Spleen (tissue), 13 donors: Measurements from ENCODE around the gene ZNF652. TPM values are rescaled to one million over a fixed set of nuclear protein-coding genes. Genes with fewer than 3 reads are reported as not detected.

Source experiments
- DNase-seq: peaks from one replicate; pipeline ENCODE4 v3.0.0-alpha.2; 2020
- H3K27ac ChIP-seq, 8 donors: fragments of 200-600 bp; sonication (generic) in 7 of 8; 1 replicate in 4 of 8; 2 replicates in 4 of 8; pipeline versions ENCODE4 v1.5.0 to v1.8.0; 2016 to 2021; ENCODE audit warnings: inconsistent platforms in 4 of 8, mild to moderate bottlenecking in 4 of 8, moderate library complexity in 1 of 8
- H3K27me3 ChIP-seq, 7 donors: fragments of 200-600 bp; sonication (generic) in 6 of 7; replicated peaks in 1 of 7; 1 replicate in 4 of 7; 2 replicates in 3 of 7; pipeline versions ENCODE4 v1.5.0 to v1.8.0; 2016 to 2021; ENCODE audit warnings: inconsistent platforms in 3 of 7, mild to moderate bottlenecking in 1 of 7
- H3K36me3 ChIP-seq, 6 donors: fragments of 200-600 bp; sonication (generic) in 5 of 6; 1 replicate in 4 of 6; 2 replicates in 2 of 6; pipeline versions ENCODE4 v1.5.0 to v1.8.0; 2016 to 2021; ENCODE audit warnings: inconsistent platforms in 2 of 6
- H3K4me1 ChIP-seq, 6 donors: fragments of 200-600 bp; sonication (generic) in 5 of 6; 1 replicate in 3 of 6; 2 replicates in 3 of 6; pipeline versions ENCODE4 v1.5.0 to v1.8.0; 2016 to 2021; ENCODE audit warnings: inconsistent platforms in 3 of 6
- H3K4me3 ChIP-seq, 8 donors: fragments of 200-600 bp; sonication (generic) in 7 of 8; 1 replicate in 4 of 8; 2 replicates in 4 of 8; pipeline versions ENCODE4 v1.5.0 to v1.8.0; 2016 to 2021; ENCODE audit warnings: inconsistent platforms in 4 of 8, mild to moderate bottlenecking in 4 of 8, moderate library complexity in 2 of 8
- H3K9me3 ChIP-seq, 8 donors: fragments of 200-600 bp; sonication (generic) in 7 of 8; 1 replicate in 4 of 8; 2 replicates in 4 of 8; pipeline versions ENCODE4 v1.5.0 to v1.8.0; 2016 to 2021; ENCODE audit warnings: inconsistent platforms in 4 of 8
- POLR2A ChIP-seq, 3 donors: fragments of 450-650 bp; IDR thresholded peaks; one replicate each; pipeline ENCODE4 v1.5.1; 2017; ENCODE audit warnings: antibody characterized with exemption in 3 of 3, mild to moderate bottlenecking in 1 of 3
- POLR2AphosphoS5 ChIP-seq, 3 donors: sonication (generic); formaldehyde crosslinking; IDR thresholded peaks; one replicate each; pipeline ENCODE4 v1.5.1; 2017; ENCODE audit warnings: antibody characterized with exemption in 3 of 3
- WGBS, 5 donors: extraction: QIAGEN DNeasy Blood & Tissue Kit in 3 of 5; methylation state at CpG; one replicate each; pipeline versions ENCODE4 v1.1.5 to v1.1.7; 2013 to 2018; 5-methylcytosine and 5-hydroxymethylcytosine counted together
- intact Hi-C: fragments of 100-400 bp; cut with DNase I; formaldehyde crosslinking; loops from one replicate; pipeline ENCODE4 v1.15.0; 2023; ENCODE audit warnings: low total_unique reads
- long read RNA-seq, 2 donors: transcript quantifications; one replicate each; lab custom pipeline, GENCODE V29; 2026
- polyA plus RNA-seq, 3 donors: library from polyadenylated mRNA; stranded (reverse); fragments of 200-250 nt; gene quantifications; one replicate each; pipeline ENCODE4 v1.2.1, GENCODE V29; 2013
- total RNA-seq, 7 donors: library from RNA; depleted of rRNA in 3 of 7; stranded (reverse); fragments of >200 nt in 3 of 7; fragmentation: NEBNext Ultra II Directional in 4 of 7; extraction: Animal tissue kit (Norgen Biotek cat#: 25700) in 4 of 7; gene quantifications; one replicate each; pipeline versions ENCODE4 v1.1.0 to v1.2.1, GENCODE V29; 2016 to 2021
- TF ChIP-seq, protein P1 (sequence below), 11 experiments: fragments of 200-600 bp in 7 of 11; fragments of 450-650 bp in 4 of 11; sonication (generic) in 4 of 11; IDR thresholded peaks in 8 of 11; conservative IDR thresholded peaks in 3 of 11; 1 replicate in 7 of 11; 2 replicates in 4 of 11; pipeline versions ENCODE4 v1.4.0 to v1.8.0; 2016 to 2021; ENCODE audit warnings: antibody characterized with exemption in 11 of 11, inconsistent platforms in 4 of 11, mild to moderate bottlenecking in 1 of 11
- donor health status: healthy with polysubstance abuse.
- donor health status: DM: no; HTN: no; CAD: no; lungs with moderate emphysema.
- donor health status: DM: no; HTN: no; CAD: no.
- donor health status: Bipolar disorder and iron deficiency.
- donor health status: healthy.
- donor health status: DM: no; HTN: no; CAD: no.
- donor health status: DM: yes; HTN: yes; CAD: no.

Gene ZNF652
- total RNA-seq (10 to 100 TPM; 51.4 to 73.9 (median 57.5) TPM), polyA plus RNA-seq (10 to 100 TPM; 18.2 to 26.6 (median 23.3) TPM)
- long read RNA-seq, donor 1, result 0 reads
- long read RNA-seq, donor 2, result 0 reads

DNA sequence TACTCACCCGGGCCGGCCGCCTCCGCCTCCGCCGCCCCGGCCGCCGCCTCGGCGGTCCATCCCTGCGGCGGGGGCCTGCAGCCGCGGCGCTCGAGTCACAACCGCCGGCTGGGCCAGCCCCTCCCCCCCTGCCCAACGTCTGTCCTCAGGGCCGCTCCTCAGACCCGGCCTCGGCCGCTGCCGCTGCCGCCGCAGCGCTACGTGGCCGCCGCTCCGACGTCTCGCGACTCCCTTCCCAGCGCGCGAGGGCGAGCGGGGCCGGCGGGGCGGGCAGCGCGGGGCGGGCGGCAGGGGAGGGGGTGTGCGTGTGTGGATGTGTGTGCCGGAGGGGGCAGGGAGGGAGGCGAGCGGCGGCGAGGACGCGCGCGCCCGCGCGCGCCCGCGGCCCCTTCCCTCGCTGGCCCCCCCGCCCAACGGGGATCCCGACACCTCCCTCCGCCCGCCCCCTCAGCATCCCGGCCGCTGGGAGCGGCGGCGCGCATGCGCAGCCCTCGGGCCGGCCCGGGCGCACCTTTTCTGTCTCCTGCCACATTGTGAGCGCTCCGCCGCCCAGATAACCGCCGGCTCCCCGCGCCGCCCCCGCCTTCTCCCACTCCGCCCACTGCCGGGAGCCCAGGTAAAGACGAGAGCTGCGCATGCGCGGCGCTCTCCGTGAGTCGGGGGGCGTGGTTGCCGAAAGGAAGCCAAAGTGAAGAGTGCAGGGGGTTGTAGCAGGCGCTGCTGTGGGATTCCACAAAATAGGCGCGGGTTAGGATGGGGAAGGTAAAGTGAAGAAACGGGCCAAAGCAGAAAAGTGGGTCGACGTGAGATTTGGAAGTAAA lies at the start of gene ZNF652:
ZNF652 (minus strand) TSS at position 349 of the 821 bp plus-strand sequence. CDS start 44,525 bp downstream, outside the sequence.
- WGBS, 5 donors, result 0 to 2% (median 1%) methylated on average over 18 to 106 of the region's 106 CpGs
- H3K27me3 ChIP-seq, result no peaks in the 10 kb centered on the region
- intact Hi-C loops, result loop anchor here (10.0 kb wide), 1 partner anchor 47 kb away; no protein-coding TSS in a partner anchor
- peak; percentile 99 for DNase-seq
- H3K4me1 ChIP-seq, result peaks cover 24 to 66% (median 50%) of the 10 kb centered on the region in 6 donors
- peak within 1 kb of the TSS; percentile 87 to 99 (median 96) for H3K27ac ChIP-seq
- no peaks in the 10 kb centered on the region for H3K9me3 ChIP-seq
- TF ChIP-seq, protein P1, sequence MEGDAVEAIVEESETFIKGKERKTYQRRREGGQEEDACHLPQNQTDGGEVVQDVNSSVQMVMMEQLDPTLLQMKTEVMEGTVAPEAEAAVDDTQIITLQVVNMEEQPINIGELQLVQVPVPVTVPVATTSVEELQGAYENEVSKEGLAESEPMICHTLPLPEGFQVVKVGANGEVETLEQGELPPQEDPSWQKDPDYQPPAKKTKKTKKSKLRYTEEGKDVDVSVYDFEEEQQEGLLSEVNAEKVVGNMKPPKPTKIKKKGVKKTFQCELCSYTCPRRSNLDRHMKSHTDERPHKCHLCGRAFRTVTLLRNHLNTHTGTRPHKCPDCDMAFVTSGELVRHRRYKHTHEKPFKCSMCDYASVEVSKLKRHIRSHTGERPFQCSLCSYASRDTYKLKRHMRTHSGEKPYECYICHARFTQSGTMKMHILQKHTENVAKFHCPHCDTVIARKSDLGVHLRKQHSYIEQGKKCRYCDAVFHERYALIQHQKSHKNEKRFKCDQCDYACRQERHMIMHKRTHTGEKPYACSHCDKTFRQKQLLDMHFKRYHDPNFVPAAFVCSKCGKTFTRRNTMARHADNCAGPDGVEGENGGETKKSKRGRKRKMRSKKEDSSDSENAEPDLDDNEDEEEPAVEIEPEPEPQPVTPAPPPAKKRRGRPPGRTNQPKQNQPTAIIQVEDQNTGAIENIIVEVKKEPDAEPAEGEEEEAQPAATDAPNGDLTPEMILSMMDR (IDR thresholded peaks at IDR 0.05 in 8 of 11, conservative IDR thresholded peaks at IDR 0.05 in 3 of 11), result no peak
- peak; percentile 48 to 84 (median 80) for TF ChIP-seq POLR2AphosphoS5 (IDR thresholded peaks at IDR 0.05)
- TF ChIP-seq POLR2A (IDR thresholded peaks at IDR 0.05), result no peak
- H3K36me3 ChIP-seq, result no peaks in the 10 kb centered on the region
- peak within 1 kb of the TSS; percentile 69 to 97 (median 86) for H3K4me3 ChIP-seq

DNA sequence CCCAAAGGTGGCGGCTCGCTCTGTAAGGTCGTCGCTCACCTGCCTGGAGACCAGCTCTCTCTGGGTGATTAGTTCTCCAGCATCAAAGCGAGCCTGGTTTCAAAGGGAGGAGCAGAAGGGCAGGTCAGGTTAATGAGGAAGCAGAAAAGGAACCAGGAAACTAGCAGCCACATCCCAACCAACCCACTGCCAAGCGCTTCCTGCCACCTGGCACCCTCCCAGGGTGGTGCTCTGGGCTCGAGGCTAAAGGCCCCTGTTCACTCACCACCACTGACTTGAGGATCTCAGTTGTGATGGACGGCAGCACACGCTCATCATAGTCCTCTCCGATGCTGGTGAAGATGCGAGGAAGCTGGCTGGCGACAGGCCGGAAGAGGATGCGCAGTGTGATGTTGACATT lies 47.0 kb upstream of the ZNF652 start:
- Histone ChIP-seq H3K4me1 (peaks cover 13 to 51% (median 35%) of the 10 kb centered on the region in 6 donors), H3K36me3 (peaks cover 0 to 91% (median 86%) of the 10 kb centered on the region in 6 donors), H3K9me3 (no peaks in the 10 kb centered on the region), H3K27ac (peak overlapping the region in 2 of 8 donors; percentile 17 to 50), H3K27me3 (no peaks in the 10 kb centered on the region), H3K4me3 (no peak overlapping the region)
- WGBS, 5 donors, result 63 to 75% (median 69%) methylated on average over 14 of the region's 14 CpGs
- no peak for TF ChIP-seq POLR2A (IDR thresholded peaks at IDR 0.05)
- no peak for TF ChIP-seq POLR2AphosphoS5 (IDR thresholded peaks at IDR 0.05)
- TF ChIP-seq, protein P1 (IDR thresholded peaks at IDR 0.05 in 8 of 11, conservative IDR thresholded peaks at IDR 0.05 in 3 of 11), result no peak
- no peak for DNase-seq
- intact Hi-C loops, result no loop called here

GRCh38 chr17:49407981-49408501 lies 46.0 kb upstream of the ZNF652 start:
- peaks cover 7 to 51% (median 33%) of the 10 kb centered on the region in 6 donors for H3K4me1 ChIP-seq
- DNase-seq, result peak; percentile 94
- peaks cover 0 to 99% (median 92%) of the 10 kb centered on the region in 6 donors for H3K36me3 ChIP-seq
- no peak overlapping the region for H3K4me3 ChIP-seq
- no peaks in the 10 kb centered on the region for H3K9me3 ChIP-seq
- 16 to 21% (median 19%) methylated on average over 9 of the region's 9 CpGs for WGBS, 5 donors
- intact Hi-C loops, result no loop called here
- TF ChIP-seq POLR2AphosphoS5 (IDR thresholded peaks at IDR 0.05), result peak; percentile 29 to 49 (median 33)
- no peak for TF ChIP-seq POLR2A (IDR thresholded peaks at IDR 0.05)
- TF ChIP-seq, protein P1 (IDR thresholded peaks at IDR 0.05 in 8 of 11, conservative IDR thresholded peaks at IDR 0.05 in 3 of 11), result peak; percentile 78 to 95 (median 89)
- no peaks in the 10 kb centered on the region for H3K27me3 ChIP-seq
- H3K27ac ChIP-seq, result peak overlapping the region in 3 of 8 donors; percentile 17 to 57 (median 50)

- H3K4me3 ChIP-seq, result no peak overlapping the region
- DNase-seq, result no peak
- intact Hi-C loops, result no loop called here
These were observed 45.0 kb upstream of the ZNF652 start for GRCh38 chr17:49407086-49407485.

More at GRCh38 chr17:49407086-49407485, 45.0 kb upstream of the ZNF652 start:
- no peak overlapping the region for H3K27ac ChIP-seq
- H3K36me3 ChIP-seq, result peaks cover 0 to 99% (median 84%) of the 10 kb centered on the region in 6 donors
- TF ChIP-seq, protein P1 (IDR thresholded peaks at IDR 0.05 in 8 of 11, conservative IDR thresholded peaks at IDR 0.05 in 3 of 11), result no peak
- no peak for TF ChIP-seq POLR2AphosphoS5 (IDR thresholded peaks at IDR 0.05)
- no peak for TF ChIP-seq POLR2A (IDR thresholded peaks at IDR 0.05)
- H3K4me1 ChIP-seq, result peaks cover 7 to 56% (median 34%) of the 10 kb centered on the region in 6 donors
- 93 to 99% (median 95%) methylated on average over 9 of the region's 9 CpGs for WGBS, 5 donors
- no peaks in the 10 kb centered on the region for H3K27me3 ChIP-seq
- no peaks in the 10 kb centered on the region for H3K9me3 ChIP-seq
